ENCODE data around the gene KLHL12. TPM values are rescaled to one million over a fixed set of nuclear protein-coding genes. Genes with fewer than 3 reads are reported as not detected.

The KLHL12 gene
- polyA plus RNA-seq, 1 donor from 2014 or later, result 62.8 TPM

DNA sequence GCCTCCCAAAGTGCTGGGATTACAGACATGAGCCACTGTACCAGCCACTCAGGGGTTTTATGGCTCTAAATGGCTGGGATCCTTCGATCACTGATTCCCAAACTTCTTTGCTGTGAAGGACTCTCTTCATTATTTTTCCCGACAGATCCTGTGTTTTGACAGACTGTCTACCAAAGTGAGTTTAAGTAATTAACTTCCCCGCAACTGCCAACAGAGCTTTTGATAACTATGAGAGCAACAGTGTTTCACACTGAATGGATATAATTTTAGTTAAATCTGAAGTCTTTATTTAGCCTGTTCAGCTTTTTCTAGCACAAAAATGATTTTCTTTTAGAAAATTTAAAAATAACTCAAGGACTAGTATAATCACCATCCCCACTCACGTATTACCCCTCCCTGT is 25.5 kb downstream of the KLHL12 start:
- H3K4me3 ChIP-seq (ENCODE audit: low read length), result no peak overlapping the region
- H3K36me3 ChIP-seq (ENCODE audit: insufficient read depth, low read length), result no peaks in the 10 kb centered on the region
- H3K9me3 ChIP-seq (ENCODE audit: low read length), result no peaks in the 10 kb centered on the region
- H3F3A ChIP-seq (ENCODE audit: insufficient read depth, low read length, poor library complexity, severe bottlenecking), result no peaks in the 10 kb centered on the region
- no peak overlapping the region for H3K9ac ChIP-seq (ENCODE audit: low read length)
- H4K20me1 ChIP-seq (ENCODE audit: insufficient read depth), result no peaks in the 10 kb centered on the region
- H3K9me2 ChIP-seq (ENCODE audit: insufficient read depth, low read length), result no peaks in the 10 kb centered on the region
- no peak overlapping the region for H3K27ac ChIP-seq (ENCODE audit: low read length)
- no peaks in the 10 kb centered on the region for H3K79me2 ChIP-seq (replicated peaks; ENCODE audit: insufficient read depth, low read length)
- H3K4me2 ChIP-seq (ENCODE audit: low read length), result no peak overlapping the region
- no peak overlapping the region for H2AFZ ChIP-seq (ENCODE audit: low read depth, low read length)
- TF ChIP-seq SMC3 (conservative IDR thresholded peaks at IDR 0.05; ENCODE audit: poor library complexity) (no peak), POLR2AphosphoS5 (IDR thresholded peaks at IDR 0.05) (no peak), MXI1 (conservative IDR thresholded peaks at IDR 0.05; ENCODE audit: poor library complexity, severe bottlenecking) (no peak)
- H3K27me3 ChIP-seq (ENCODE audit: insufficient read depth, low read depth, low read length), result no peaks in the 10 kb centered on the region

DNA sequence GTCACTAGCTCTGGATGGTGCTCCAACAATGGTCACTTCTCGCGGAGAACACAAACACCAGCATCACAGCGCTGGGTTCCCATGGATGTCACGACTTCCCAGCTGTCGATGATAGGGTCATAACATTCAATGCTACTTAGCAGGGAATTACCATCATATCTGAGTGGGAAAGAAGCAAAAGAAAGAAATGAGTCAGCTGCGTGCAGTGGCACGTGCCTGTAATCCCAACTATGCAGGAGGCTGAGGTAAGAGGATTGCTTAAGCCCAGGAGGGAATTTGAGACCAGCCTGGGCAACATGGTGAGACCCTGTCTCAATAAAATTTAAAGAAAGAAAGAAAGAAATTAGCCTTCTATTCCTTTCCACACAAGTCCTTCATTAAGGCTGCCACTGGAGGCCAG is 34.5 kb downstream of the KLHL12 start:
- H3K27me3 ChIP-seq (ENCODE audit: insufficient read depth, low read depth, low read length), result no peaks in the 10 kb centered on the region
- peaks cover 7% of the 10 kb centered on the region for H3K79me2 ChIP-seq (replicated peaks; ENCODE audit: insufficient read depth, low read length)
- no peak overlapping the region for H3K4me3 ChIP-seq (ENCODE audit: low read length)
- no peak overlapping the region for H3K4me2 ChIP-seq (ENCODE audit: low read length)
- no peak overlapping the region for H3K27ac ChIP-seq (ENCODE audit: low read length)
- no peaks in the 10 kb centered on the region for H3F3A ChIP-seq (ENCODE audit: insufficient read depth, low read length, poor library complexity, severe bottlenecking)
- no peaks in the 10 kb centered on the region for H4K20me1 ChIP-seq (ENCODE audit: insufficient read depth)
- H3K9me3 ChIP-seq (ENCODE audit: low read length), result no peaks in the 10 kb centered on the region
- no peak overlapping the region for H2AFZ ChIP-seq (ENCODE audit: low read depth, low read length)
- TF ChIP-seq, protein P1, sequence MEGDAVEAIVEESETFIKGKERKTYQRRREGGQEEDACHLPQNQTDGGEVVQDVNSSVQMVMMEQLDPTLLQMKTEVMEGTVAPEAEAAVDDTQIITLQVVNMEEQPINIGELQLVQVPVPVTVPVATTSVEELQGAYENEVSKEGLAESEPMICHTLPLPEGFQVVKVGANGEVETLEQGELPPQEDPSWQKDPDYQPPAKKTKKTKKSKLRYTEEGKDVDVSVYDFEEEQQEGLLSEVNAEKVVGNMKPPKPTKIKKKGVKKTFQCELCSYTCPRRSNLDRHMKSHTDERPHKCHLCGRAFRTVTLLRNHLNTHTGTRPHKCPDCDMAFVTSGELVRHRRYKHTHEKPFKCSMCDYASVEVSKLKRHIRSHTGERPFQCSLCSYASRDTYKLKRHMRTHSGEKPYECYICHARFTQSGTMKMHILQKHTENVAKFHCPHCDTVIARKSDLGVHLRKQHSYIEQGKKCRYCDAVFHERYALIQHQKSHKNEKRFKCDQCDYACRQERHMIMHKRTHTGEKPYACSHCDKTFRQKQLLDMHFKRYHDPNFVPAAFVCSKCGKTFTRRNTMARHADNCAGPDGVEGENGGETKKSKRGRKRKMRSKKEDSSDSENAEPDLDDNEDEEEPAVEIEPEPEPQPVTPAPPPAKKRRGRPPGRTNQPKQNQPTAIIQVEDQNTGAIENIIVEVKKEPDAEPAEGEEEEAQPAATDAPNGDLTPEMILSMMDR (IDR thresholded peaks at IDR 0.05; ENCODE audit: poor library complexity, severe bottlenecking), result no peak
- TF ChIP-seq MXI1 (conservative IDR thresholded peaks at IDR 0.05; ENCODE audit: poor library complexity, severe bottlenecking) (no peak), EZH2 (IDR thresholded peaks at IDR 0.05; ENCODE audit: borderline replicate concordance, insufficient read depth, low read length, poor library complexity, severe bottlenecking) (no peak)
- TF ChIP-seq, protein P2, sequence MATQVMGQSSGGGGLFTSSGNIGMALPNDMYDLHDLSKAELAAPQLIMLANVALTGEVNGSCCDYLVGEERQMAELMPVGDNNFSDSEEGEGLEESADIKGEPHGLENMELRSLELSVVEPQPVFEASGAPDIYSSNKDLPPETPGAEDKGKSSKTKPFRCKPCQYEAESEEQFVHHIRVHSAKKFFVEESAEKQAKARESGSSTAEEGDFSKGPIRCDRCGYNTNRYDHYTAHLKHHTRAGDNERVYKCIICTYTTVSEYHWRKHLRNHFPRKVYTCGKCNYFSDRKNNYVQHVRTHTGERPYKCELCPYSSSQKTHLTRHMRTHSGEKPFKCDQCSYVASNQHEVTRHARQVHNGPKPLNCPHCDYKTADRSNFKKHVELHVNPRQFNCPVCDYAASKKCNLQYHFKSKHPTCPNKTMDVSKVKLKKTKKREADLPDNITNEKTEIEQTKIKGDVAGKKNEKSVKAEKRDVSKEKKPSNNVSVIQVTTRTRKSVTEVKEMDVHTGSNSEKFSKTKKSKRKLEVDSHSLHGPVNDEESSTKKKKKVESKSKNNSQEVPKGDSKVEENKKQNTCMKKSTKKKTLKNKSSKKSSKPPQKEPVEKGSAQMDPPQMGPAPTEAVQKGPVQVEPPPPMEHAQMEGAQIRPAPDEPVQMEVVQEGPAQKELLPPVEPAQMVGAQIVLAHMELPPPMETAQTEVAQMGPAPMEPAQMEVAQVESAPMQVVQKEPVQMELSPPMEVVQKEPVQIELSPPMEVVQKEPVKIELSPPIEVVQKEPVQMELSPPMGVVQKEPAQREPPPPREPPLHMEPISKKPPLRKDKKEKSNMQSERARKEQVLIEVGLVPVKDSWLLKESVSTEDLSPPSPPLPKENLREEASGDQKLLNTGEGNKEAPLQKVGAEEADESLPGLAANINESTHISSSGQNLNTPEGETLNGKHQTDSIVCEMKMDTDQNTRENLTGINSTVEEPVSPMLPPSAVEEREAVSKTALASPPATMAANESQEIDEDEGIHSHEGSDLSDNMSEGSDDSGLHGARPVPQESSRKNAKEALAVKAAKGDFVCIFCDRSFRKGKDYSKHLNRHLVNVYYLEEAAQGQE (IDR thresholded peaks at IDR 0.05; ENCODE audit: borderline replicate concordance), result no peak
- no peak overlapping the region for H3K9ac ChIP-seq (ENCODE audit: low read length)
- no peaks in the 10 kb centered on the region for H3K9me2 ChIP-seq (ENCODE audit: insufficient read depth, low read length)
- peaks cover 6% of the 10 kb centered on the region for H3K36me3 ChIP-seq (ENCODE audit: insufficient read depth, low read length)

DNA sequence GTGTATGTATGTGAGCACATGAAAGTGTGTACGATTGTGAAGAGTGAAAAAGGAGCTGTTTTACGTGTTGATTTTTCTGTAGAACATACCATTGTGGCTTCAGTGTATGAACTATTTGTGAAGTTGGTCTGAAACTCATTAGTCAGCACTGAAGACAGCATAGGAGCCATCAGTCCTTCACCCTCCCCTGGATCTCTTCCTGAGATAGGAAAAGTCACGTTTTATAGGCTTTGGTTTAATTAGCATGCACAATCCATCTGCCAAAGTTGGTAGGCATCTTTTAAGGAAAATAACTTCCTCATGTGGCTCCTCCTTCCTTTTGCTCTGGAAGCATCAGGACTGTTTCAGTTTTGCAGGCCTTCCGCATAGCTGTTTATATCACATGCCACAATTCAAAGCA is 36.6 kb downstream of the KLHL12 start:
- Histone ChIP-seq H3K27me3 (ENCODE audit: insufficient read depth, low read depth, low read length) (no peaks in the 10 kb centered on the region), H3K9ac (ENCODE audit: low read length) (no peak overlapping the region), H3K9me2 (ENCODE audit: insufficient read depth, low read length) (no peaks in the 10 kb centered on the region), H2AFZ (ENCODE audit: low read depth, low read length) (no peak overlapping the region), H3K4me3 (ENCODE audit: low read length) (no peak overlapping the region), H3K36me3 (ENCODE audit: insufficient read depth, low read length) (peaks cover 6% of the 10 kb centered on the region), H3K79me2 (replicated peaks; ENCODE audit: insufficient read depth, low read length) (peaks cover 16% of the 10 kb centered on the region), H4K20me1 (ENCODE audit: insufficient read depth) (no peaks in the 10 kb centered on the region), H3F3A (ENCODE audit: insufficient read depth, low read length, poor library complexity, severe bottlenecking) (no peaks in the 10 kb centered on the region), H3K9me3 (ENCODE audit: low read length) (no peaks in the 10 kb centered on the region), H3K4me2 (ENCODE audit: low read length) (no peak overlapping the region), H3K27ac (ENCODE audit: low read length) (no peak overlapping the region)
- TF ChIP-seq, protein P2 (IDR thresholded peaks at IDR 0.05; ENCODE audit: borderline replicate concordance), result no peak
- TF ChIP-seq POLR2AphosphoS5 (IDR thresholded peaks at IDR 0.05) (no peak), RAD21 (conservative IDR thresholded peaks at IDR 0.05) (no peak), EZH2 (IDR thresholded peaks at IDR 0.05; ENCODE audit: borderline replicate concordance, insufficient read depth, low read length, poor library complexity, severe bottlenecking) (no peak), SMC3 (conservative IDR thresholded peaks at IDR 0.05; ENCODE audit: poor library complexity) (no peak), MXI1 (conservative IDR thresholded peaks at IDR 0.05; ENCODE audit: poor library complexity, severe bottlenecking) (no peak), EP300 (conservative IDR thresholded peaks at IDR 0.05; ENCODE audit: poor library complexity, severe bottlenecking) (no peak), TAF1 (IDR thresholded peaks at IDR 0.05; ENCODE audit: low read depth) (no peak)
- TF ChIP-seq, protein P1 (IDR thresholded peaks at IDR 0.05; ENCODE audit: poor library complexity, severe bottlenecking), result no peak
